Testis (tissue), 3 donors: ENCODE results near the gene SLC44A5. TPM values are rescaled to one million over a fixed set of nuclear protein-coding genes. Genes with fewer than 3 reads are reported as not detected.

Experiments used
- DNase-seq: peaks from one replicate; pipeline ENCODE4 v3.0.0-alpha.2; 2019
- H3K27ac ChIP-seq, 2 donors: fragments of 200-600 bp; sonication (generic); one replicate each; pipeline ENCODE4 v1.5.1; 2019
- H3K27me3 ChIP-seq: fragments of 200-600 bp; sonication (generic); one replicate; pipeline ENCODE4 v1.5.1; 2019
- H3K36me3 ChIP-seq: fragments of 200-600 bp; sonication (generic); one replicate; pipeline ENCODE4 v1.5.1; 2017; ENCODE audit warnings: low read depth; ENCODE audit errors: missing control alignments
- H3K4me1 ChIP-seq: fragments of 200-600 bp; sonication (generic); one replicate; pipeline ENCODE4 v1.5.1; 2019
- H3K4me3 ChIP-seq, 2 donors: fragments of 200-600 bp; sonication (generic); one replicate each; pipeline ENCODE4 v1.5.1; 2017 to 2019
- H3K9me3 ChIP-seq: fragments of 200-600 bp; sonication (generic); one replicate; pipeline ENCODE4 v1.5.1; 2017
- CTCF ChIP-seq, 3 experiments: fragments of 450-650 bp in 2 of 3; fragments of 200-600 bp in 1 of 3; sonication (generic) in 1 of 3; IDR thresholded peaks; one replicate each; pipeline ENCODE4 v1.5.1; 2016 to 2019; ENCODE audit warnings: antibody characterized with exemption in 3 of 3, mild to moderate bottlenecking in 2 of 3, moderate library complexity in 1 of 3
- POLR2A ChIP-seq: fragments of 450-650 bp; IDR thresholded peaks from one replicate; pipeline ENCODE4 v1.6.1; 2017; ENCODE audit warnings: antibody characterized with exemption, mild to moderate bottlenecking, moderate library complexity
- WGBS, 2 donors: methylation state at CpG; one replicate each; pipeline ENCODE4 v1.1.5; 2018; 5-methylcytosine and 5-hydroxymethylcytosine counted together
- intact Hi-C: fragments of 100-400 bp; cut with DNase I; formaldehyde crosslinking; loops from one replicate; pipeline ENCODE4 v1.15.1; 2023; ENCODE audit warnings: low total_unique reads
- polyA plus RNA-seq: library from polyadenylated mRNA; stranded (reverse); fragments of 350-450 nt; fragmentation: Illumina TruSeq; extraction: RNeasy Lipid Tissue Mini Kit (QIAGEN cat#74804); gene quantifications from one replicate; pipeline ENCODE4 v1.2.3, GENCODE V29; 2014; ENCODE audit warnings: low read depth, low replicate concordance; ENCODE audit not compliant: insufficient read depth
- total RNA-seq, 2 donors: library from RNA; depleted of rRNA; stranded (reverse); fragments of >200 nt; gene quantifications; one replicate each; pipeline ENCODE4 v1.2.3, GENCODE V29; 2016

Gene SLC44A5
- total and polyA plus RNA-seq, 3 donors from 2014 or later = 4.9 to 10.6 (median 4.9) TPM

- 77 to 86% methylated on average over 1 of the region's 1 CpG for WGBS, 2 donors
- H3K36me3 ChIP-seq = no peaks in the 10 kb centered on the region
- no peak for TF ChIP-seq POLR2A
- TF ChIP-seq CTCF (IDR thresholded peaks at IDR 0.05) = no peak
- H3K9me3 ChIP-seq = no peaks in the 10 kb centered on the region
- H3K4me3 ChIP-seq = no peak overlapping the region
- no peak for DNase-seq
- no peaks in the 10 kb centered on the region for H3K4me1 ChIP-seq
- H3K27me3 ChIP-seq = no peaks in the 10 kb centered on the region
- intact Hi-C loops = no loop called here
- H3K27ac ChIP-seq = no peak overlapping the region
These were observed 91.1 kb downstream of the SLC44A5 start for GRCh38 chr1:75519651-75520427.

- 63 to 68% methylated on average over 2 of the region's 2 CpGs for WGBS, 2 donors
- intact Hi-C loops = no loop called here
- H3K27ac ChIP-seq = no peak overlapping the region
These were observed 92.2 kb downstream of the SLC44A5 start for GRCh38 chr1:75518686-75519085.

GRCh38 chr1:75514270-75514669 is 96.6 kb downstream of the SLC44A5 start:
- no peaks in the 10 kb centered on the region for H3K9me3 ChIP-seq
- no peak for DNase-seq
- TF ChIP-seq CTCF (IDR thresholded peaks at IDR 0.05) (no peak), POLR2A (no peak)
- no peaks in the 10 kb centered on the region for H3K27me3 ChIP-seq
- H3K4me1 ChIP-seq = no peaks in the 10 kb centered on the region
- no peaks in the 10 kb centered on the region for H3K36me3 ChIP-seq
- 86 to 100% methylated on average over 1 of the region's 1 CpG for WGBS, 2 donors
- H3K27ac ChIP-seq = no peak overlapping the region
- no peak overlapping the region for H3K4me3 ChIP-seq
- intact Hi-C loops = no loop called here

More at GRCh38 chr1:75518686-75519085, 92.2 kb downstream of the SLC44A5 start:
- no peaks in the 10 kb centered on the region for H3K9me3 ChIP-seq
- H3K27me3 ChIP-seq = no peaks in the 10 kb centered on the region
- DNase-seq = no peak
- no peaks in the 10 kb centered on the region for H3K36me3 ChIP-seq
- TF ChIP-seq CTCF (IDR thresholded peaks at IDR 0.05) = no peak
- no peak overlapping the region for H3K4me3 ChIP-seq
- H3K4me1 ChIP-seq = no peaks in the 10 kb centered on the region

- no peak for DNase-seq
- WGBS, 2 donors = 96 to 98% methylated on average over 1 of the region's 1 CpG
- Histone ChIP-seq H3K9me3 (no peaks in the 10 kb centered on the region), H3K4me3 (no peak overlapping the region), H3K27ac (no peak overlapping the region), H3K27me3 (no peaks in the 10 kb centered on the region), H3K36me3 (no peaks in the 10 kb centered on the region), H3K4me1 (no peaks in the 10 kb centered on the region)
- intact Hi-C loops = no loop called here
- TF ChIP-seq POLR2A (no peak), CTCF (IDR thresholded peaks at IDR 0.05) (no peak)
These were observed 103.9 kb downstream of the SLC44A5 start for GRCh38 chr1:75506976-75507375.
